ENCODE results near the gene FMO5. TPM values are rescaled to one million over a fixed set of nuclear protein-coding genes. Genes with fewer than 3 reads are reported as not detected.

FMO5 gene, protein sequence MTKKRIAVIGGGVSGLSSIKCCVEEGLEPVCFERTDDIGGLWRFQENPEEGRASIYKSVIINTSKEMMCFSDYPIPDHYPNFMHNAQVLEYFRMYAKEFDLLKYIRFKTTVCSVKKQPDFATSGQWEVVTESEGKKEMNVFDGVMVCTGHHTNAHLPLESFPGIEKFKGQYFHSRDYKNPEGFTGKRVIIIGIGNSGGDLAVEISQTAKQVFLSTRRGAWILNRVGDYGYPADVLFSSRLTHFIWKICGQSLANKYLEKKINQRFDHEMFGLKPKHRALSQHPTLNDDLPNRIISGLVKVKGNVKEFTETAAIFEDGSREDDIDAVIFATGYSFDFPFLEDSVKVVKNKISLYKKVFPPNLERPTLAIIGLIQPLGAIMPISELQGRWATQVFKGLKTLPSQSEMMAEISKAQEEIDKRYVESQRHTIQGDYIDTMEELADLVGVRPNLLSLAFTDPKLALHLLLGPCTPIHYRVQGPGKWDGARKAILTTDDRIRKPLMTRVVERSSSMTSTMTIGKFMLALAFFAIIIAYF
- 0.98 and 1.4 TPM in 2 replicates for total RNA-seq (2014; rRNA removed; shearing (Covaris generic))
- polyA plus RNA-seq (2015; cell fraction: cytosol; rRNA removed): 0.56 and 2.3 TPM in 2 replicates
- polyA plus RNA-seq (2015; cell fraction: nucleus; rRNA removed): 2.1 and 4.3 TPM in 2 replicates

DNA sequence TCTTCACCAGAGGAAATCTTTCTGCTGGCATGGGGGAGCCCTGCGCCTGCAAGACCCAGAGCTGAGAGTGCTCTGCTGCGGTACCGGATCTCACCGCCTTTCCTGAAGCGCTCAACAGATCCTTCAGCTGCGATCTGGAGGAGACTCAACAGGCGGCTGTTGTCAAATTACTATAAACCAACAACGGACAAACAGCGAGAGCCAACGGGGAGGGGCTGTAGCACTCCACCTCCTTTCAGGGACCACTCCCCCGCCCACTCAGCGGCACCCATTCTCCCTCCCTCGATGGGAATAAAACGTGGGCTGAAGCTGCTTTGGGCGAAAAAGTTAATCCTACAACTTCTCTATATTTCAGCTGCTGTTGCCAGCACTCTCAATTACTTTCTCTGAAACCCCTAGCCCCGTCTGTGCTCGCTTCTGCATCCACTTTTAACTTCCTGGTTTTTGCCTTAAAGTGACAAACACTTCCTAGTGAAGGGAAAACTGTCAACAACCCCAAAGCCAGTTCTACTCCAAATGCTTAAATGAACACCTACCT is at the start of gene FMO5:
Gene FMO5, minus strand, starts transcription at position 147 of the 538 bp plus-strand sequence. CDS start 310 bp downstream, outside the sequence.
- in situ Hi-C loops (cut with HindIII; ENCODE audit: low pct_unique_long_range_greater_than_20kb, low sequenced_read_pairs): no loop called here
- DNase-seq (ENCODE audit: low read depth, low spot score): peak; percentile 88

DNA sequence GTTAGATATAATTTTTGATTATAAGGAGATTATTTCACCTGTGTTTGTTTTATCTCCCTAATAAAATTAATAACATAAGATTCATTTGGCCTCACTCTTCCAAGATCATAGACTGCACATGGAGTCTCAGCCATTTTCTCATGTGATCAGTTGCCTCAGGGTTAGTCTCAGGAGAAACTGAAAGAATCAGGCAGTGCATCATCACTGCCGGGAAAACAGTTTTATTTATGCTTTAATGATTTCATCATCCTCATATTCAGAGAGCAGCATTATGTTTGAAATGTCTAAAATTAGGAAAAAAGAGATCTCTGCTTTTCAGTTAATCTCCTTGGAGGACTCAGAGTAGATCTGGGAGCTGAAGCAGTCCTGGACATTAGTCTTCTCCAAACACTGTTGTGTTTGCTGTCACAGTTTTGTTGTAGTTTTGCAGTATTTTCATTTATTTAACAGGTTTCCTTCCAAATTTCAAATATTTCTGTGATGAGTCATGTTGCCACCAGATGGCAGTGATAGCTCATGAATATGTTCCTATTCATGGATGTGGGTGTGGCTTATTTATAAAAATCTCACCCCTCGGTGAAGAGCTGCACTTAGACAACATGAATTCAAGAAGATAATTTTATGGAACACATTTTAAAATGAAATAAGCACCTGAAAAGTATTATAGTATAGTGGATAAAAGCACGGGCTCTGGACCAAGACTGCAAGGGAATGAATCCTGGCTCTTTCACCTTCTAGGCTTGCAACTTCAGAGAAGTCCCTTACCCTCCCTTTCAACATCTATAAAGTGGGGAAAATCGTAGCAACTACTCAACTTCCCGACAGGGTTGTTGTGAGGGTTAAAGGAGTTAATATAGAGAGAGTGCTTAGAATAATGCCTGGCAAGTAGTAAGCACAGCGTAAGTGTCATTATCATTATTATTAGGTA is 48.5 kb upstream of the FMO5 start:
- in situ Hi-C loops (cut with HindIII; ENCODE audit: low pct_unique_long_range_greater_than_20kb, low sequenced_read_pairs): no loop called here
- peak; percentile 90 for DNase-seq (ENCODE audit: low read depth, low spot score)

DNA sequence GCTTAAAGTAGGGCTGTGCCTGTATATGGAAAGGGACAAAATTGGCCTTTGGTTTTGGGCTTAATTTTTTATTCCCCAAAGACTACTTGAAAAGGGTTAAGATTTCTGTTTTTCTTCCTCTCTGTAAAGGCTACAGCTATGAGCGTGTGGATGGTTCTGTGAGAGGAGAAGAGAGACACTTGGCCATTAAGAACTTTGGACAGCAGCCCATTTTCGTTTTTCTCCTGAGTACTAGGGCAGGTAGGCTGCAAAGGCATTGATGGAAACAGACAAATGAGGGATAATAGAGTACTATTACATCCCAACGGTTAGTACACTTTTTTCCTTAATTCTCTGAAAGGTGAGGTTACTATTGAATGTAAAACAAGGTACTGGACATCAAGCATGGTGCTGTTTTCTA is 46.9 kb upstream of the FMO5 start:
- in situ Hi-C loops (cut with HindIII; ENCODE audit: low pct_unique_long_range_greater_than_20kb, low sequenced_read_pairs): no loop called here
- no peak for DNase-seq (ENCODE audit: low read depth, low spot score)

DNA sequence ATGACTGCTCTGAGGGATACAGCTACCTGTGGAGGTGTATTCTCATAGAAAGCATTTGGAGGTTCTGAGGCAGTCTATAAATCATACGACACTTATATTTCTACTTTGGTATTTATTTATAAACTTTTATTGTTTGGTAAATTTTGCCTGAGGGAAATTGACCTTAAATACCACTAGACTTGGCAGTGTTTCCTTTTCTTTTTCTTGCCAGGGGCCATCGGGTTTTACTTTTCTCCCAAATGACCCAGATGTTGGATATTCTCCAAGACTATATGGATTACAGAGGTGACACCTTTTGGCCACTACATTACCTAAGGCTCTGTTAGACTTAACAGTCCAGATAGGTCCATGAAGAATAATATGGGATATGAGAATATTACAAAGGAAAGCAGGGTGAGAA is 45.6 kb upstream of the FMO5 start:
- no peak for DNase-seq (ENCODE audit: low read depth, low spot score)
- in situ Hi-C loops (cut with HindIII; ENCODE audit: low pct_unique_long_range_greater_than_20kb, low sequenced_read_pairs): no loop called here

DNA sequence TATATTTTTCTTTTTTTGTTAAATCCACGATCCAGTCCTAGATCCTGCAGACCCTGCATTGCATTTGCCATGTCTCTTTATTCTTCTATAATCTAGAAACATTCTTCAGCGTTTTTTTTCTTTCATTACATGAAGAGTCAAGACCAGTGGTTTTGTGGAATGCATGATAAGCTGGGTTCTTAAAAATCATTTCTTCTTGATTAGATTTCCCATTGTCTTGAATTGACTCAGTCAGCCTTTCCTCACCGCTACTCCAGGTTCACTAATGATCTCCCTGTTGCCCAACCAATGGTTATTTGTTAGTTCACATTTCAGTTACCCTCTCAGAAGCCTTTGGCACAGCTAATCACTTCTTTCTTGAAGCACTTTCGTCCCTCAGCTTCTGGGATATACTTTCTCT is 42.6 kb upstream of the FMO5 start:
- DNase-seq (ENCODE audit: low read depth, low spot score): no peak
- in situ Hi-C loops (cut with HindIII; ENCODE audit: low pct_unique_long_range_greater_than_20kb, low sequenced_read_pairs): no loop called here

DNA sequence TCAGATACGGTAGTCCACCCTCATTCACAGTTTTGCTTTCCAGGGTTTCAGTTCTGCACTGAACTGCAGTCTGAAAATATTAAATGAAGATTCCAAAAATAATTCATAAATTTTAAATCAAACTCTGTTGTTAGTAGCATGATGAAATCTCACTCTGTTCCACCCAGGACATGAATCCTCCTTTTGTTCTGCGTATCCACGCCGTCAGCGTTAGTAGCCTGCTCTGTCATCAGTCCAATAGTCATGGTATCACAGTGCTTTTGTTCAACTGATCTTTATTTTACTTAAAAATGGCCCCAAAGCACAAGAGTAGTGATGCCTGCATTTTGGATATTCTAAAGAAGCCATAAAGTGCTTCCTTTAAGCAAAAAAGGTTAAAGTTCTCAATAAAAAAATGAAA is 41.2 kb upstream of the FMO5 start:
- in situ Hi-C loops (cut with HindIII; ENCODE audit: low pct_unique_long_range_greater_than_20kb, low sequenced_read_pairs): no loop called here
- DNase-seq (ENCODE audit: low read depth, low spot score): peak; percentile 72

DNA sequence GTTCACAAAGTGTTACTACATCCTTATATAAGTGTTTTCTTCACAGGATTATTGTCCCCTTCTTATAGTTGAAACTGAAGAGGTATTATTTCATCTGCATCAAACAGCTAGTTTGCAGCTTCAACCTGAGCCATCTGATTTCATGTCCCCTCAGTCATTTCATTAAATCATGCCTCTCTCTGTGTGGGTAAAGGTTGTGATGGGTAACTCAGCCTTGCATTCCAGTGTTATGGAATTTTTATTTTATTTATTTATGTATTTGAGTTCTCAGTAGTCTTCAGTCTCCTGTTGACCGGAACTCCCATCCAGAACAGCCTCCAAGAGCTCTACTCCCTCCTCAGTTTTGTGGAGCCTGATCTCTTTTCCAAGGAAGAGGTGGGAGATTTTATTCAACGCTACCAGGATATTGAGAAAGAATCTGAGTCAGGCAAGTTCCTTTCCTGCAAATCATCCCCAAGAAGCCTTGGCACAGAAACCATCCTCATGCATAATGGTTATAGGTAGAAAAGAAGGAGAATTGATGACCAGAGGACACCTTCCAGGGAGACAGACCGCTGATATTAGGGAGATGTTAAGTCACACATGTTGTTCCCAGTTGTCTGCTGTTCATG is 39.1 kb upstream of the FMO5 start:
- in situ Hi-C loops (cut with HindIII; ENCODE audit: low pct_unique_long_range_greater_than_20kb, low sequenced_read_pairs): no loop called here
- DNase-seq (ENCODE audit: low read depth, low spot score): no peak

DNA sequence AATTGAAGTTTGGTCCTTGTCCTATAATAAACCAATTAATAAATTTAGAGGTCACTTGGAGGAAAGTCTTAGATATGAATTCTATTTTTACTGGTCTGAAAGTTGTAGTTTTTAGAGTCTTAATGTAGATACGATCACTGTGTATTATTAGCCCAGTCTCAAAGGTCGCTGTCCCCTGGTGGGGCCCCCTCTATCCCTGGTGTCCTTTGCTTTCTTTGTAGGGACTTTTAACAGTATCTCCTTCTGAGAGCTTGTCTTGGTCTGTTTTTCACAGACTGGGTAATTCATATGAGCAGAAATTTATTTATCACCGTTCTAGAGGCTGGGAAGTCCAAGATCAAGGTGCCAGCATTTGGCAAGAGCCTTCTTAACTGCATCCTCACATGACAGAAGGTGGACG is 35.8 kb upstream of the FMO5 start:
- in situ Hi-C loops (cut with HindIII; ENCODE audit: low pct_unique_long_range_greater_than_20kb, low sequenced_read_pairs): no loop called here
- DNase-seq (ENCODE audit: low read depth, low spot score): no peak

DNA sequence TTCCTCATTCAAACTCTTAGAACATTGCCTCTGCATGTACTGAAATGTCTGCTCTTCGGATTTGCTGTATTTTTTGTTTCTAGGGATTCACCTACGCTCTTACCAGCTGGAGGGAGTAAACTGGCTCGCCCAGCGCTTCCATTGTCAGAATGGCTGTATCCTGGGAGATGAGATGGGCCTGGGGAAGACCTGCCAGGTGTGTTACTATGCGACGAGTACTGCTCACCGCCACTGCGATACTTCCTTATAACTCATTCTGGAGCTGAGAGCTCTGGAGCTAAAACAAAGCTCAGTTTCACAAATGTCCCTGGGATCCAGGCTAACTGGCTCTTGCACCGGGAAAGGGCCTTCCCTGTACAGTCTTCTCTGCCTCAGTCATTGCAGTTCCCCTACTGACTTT is 27.4 kb upstream of the FMO5 start:
- no peak for DNase-seq (ENCODE audit: low read depth, low spot score)
- in situ Hi-C loops (cut with HindIII; ENCODE audit: low pct_unique_long_range_greater_than_20kb, low sequenced_read_pairs): no loop called here

DNA sequence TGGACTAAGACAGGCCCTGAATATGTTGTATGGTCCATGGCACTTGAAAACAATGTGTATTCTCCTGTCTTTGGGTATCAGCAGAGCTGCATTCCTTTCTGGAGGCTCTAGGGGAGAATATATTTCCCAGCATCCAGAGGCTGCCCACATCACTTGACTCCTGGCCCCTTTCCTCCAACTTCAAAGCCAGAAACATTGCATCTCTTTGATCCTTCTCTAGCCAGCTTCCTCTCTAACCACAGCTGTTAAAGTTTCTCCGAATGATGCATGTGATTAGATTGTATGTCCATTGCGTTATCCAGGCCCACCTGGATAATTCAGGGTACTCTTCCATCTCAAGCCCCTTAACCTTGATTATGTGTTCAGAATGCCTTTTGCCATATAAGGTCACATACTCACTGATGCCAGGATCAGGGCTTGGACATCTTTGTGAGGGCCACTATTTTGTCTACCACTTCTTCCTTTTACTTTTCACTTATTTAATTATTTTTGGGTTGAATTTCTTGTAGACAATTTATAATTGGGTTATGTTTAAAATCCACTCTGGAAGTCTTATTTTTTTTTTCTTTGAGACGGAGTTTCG is 22.6 kb upstream of the FMO5 start:
- no peak for DNase-seq (ENCODE audit: low read depth, low spot score)
- in situ Hi-C loops (cut with HindIII; ENCODE audit: low pct_unique_long_range_greater_than_20kb, low sequenced_read_pairs): no loop called here

DNA sequence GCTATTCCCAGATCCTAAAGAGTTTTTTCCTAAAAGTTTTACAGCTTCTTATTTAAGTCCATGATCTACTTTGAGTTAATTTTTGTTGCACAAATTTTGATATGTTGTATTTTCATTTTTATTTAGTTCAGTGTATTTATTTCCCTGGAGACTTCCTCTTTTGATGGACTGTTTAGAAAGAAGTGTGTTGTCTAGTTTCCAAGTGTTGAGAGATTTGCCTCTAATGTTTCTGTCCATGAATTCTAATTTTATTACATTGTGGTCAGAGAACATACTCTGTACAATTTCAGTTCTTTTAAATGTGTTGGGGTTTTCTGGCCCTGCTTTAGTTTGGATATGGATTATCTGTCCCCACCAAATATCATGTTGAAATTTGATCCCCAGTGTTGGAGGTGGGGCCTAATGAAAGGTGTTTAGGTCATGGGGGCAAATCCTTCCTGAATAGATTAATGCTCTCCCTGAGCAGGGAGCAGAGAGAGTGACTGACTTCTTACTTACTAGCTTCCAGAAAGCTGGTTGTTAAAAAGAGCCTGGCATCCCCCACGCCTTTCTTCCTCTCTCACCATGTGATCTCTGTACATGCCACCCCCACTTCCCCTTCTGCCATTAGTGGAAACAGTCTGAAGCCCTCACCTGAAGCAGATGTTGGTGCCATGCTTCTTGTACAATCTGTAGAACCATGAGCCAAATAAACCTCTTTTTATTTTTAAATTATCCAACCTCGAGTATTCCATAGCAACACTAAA is 21.9 kb upstream of the FMO5 start:
- no peak for DNase-seq (ENCODE audit: low read depth, low spot score)

DNA sequence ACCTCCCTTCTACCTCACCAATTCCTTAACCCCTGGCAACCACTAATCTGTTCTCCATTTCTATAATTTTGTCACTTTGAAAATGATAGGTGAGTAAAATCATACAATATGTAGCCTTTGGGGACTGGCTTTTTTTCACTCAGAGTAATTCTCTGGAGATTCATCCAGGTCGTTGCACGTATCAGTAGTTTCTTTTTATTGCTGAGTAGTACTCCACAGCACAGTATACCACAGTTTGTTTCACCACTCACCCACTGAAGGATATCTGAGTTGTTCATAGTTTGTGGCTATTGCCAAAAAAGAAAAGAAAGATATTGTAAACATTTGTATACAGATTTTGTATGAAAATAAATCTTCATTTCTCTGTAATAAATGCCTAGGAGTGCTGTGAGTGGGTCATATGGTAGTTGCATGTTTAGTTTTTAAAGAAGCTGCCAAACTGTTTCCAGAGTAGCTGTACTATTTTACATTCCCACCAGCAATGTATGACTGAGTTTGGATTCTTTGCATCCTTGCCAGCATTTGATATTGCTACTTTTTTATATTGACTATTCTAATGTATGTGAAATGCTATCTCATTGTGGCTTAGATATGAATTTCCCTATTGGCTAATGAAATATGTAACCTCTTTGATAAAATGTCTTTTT is 21.0 kb upstream of the FMO5 start:
- no peak for DNase-seq (ENCODE audit: low read depth, low spot score)
- in situ Hi-C loops (cut with HindIII; ENCODE audit: low pct_unique_long_range_greater_than_20kb, low sequenced_read_pairs): no loop called here

More for the DNA sequence above, 21.9 kb upstream of the FMO5 start:
- in situ Hi-C loops (cut with HindIII; ENCODE audit: low pct_unique_long_range_greater_than_20kb, low sequenced_read_pairs): no loop called here

DNA sequence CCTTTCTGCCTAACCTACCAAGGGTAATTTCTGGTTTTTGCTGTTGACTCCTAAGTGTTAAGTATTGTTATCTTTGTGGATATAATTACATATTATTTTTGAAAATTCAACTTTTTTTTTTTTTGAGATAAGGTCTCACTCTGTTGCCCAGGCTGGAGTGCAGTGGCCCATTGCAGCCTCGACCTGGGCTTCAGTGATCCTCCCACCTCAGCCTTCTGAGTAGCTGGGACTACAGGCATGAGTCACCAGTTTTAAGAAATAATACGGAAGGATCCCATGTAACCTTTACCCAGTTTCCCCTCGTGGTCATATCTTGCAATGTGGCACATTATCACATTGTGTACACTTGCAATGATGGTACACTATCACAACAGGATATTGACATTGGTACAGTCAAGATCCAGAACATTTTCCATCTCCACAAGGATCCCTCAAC is 20.5 kb upstream of the FMO5 start:
- no peak for DNase-seq (ENCODE audit: low read depth, low spot score)
- in situ Hi-C loops (cut with HindIII; ENCODE audit: low pct_unique_long_range_greater_than_20kb, low sequenced_read_pairs): no loop called here

DNA sequence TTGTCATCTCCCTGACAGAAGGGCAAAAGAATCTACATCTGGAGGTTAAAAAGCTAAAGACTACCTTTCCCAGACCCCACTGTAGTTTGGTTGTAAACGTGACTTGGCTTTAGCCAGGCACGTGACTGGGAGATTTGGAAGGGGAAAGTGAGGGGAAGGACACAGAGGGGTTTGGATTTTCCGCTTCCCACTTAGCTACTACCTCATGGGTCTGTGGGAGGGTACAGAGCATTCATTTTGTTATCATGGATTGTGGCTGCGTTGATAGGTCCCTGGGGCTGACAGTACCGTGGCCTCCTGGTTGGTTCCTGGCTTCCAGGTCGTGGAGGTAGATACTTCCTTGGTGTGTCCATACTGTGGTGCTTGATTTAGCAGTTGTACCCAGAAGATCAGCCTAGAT is 20.0 kb upstream of the FMO5 start:
- DNase-seq (ENCODE audit: low read depth, low spot score): no peak
- in situ Hi-C loops (cut with HindIII; ENCODE audit: low pct_unique_long_range_greater_than_20kb, low sequenced_read_pairs): no loop called here

DNA sequence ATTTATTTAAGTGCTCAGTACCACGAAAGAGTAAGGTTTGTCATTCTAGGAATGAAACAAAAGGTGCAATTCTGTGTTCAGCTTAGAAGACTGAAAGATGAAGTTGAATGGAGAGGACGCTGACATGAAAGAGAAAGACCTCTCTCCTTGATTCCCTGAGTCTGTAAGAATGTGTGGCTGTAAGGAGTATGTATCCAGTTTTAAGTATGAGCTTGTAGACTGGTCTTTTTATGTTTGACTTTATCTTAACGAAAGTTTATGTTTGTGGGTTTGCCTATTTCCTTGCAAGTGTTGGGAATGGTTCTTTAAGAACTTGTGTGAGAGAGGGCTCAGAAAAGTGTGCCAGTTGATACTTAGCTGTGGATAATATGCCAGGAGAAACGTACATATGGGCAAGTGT is 18.7 kb upstream of the FMO5 start:
- DNase-seq (ENCODE audit: low read depth, low spot score): no peak
- in situ Hi-C loops (cut with HindIII; ENCODE audit: low pct_unique_long_range_greater_than_20kb, low sequenced_read_pairs): no loop called here

DNA sequence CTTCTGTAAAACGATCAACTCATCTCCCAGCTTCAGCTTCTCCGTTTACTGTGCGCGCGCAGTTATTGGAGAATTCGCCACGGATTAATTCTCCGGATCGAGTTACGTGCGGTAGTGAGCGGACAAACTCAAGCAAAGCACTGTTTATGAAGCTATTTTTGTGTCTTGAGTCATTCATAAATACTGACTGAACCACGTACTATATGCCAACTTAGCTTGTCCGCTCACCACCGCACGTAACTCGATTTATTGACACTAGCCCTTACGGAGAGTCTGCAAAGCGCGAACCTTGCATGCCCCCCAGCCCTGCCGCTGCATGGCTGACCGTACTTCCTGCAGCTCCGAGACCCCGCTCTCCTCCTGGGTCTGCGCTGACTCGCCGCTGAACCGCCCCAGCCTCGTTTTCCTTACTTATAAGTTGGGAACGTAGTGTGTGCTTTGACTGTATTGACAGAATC is 18.1 kb upstream of the FMO5 start:
- DNase-seq (ENCODE audit: low read depth, low spot score): no peak
- in situ Hi-C loops (cut with HindIII; ENCODE audit: low pct_unique_long_range_greater_than_20kb, low sequenced_read_pairs): no loop called here
